Kidney epithelial cell (primary cell): ENCODE data around the gene DLG5. TPM values are rescaled to one million over a fixed set of nuclear protein-coding genes. Genes with fewer than 3 reads are reported as not detected.

Source experiments
- DNase-seq: peaks from one replicate; pipeline ENCODE4 v3.0.0-alpha.2; 2010; ENCODE audit warnings: low read depth
- H3K27me3 ChIP-seq: 2 replicates; pipeline ENCODE4 v1.6.0; 2011; ENCODE audit warnings: low read length; ENCODE audit not compliant: control insufficient read depth, insufficient read depth
- H3K36me3 ChIP-seq: 2 replicates; pipeline ENCODE4 v1.5.1; 2011; ENCODE audit warnings: low read length; ENCODE audit not compliant: control insufficient read depth, insufficient read depth
- H3K4me3 ChIP-seq: 2 replicates; pipeline ENCODE4 v1.5.1; 2011; ENCODE audit warnings: low read depth, mild to moderate bottlenecking, control low read depth, low read length
- total RNA-seq: library from RNA; depleted of rRNA; stranded (reverse); fragments of >200 nt; gene quantifications from 2 replicates; pipeline ENCODE4 v1.2.3, GENCODE V29; 2015
- TF ChIP-seq, protein P1 (sequence below): IDR thresholded peaks from 2 replicates; pipeline ENCODE4 v1.5.1; 2011; ENCODE audit warnings: mild to moderate bottlenecking, moderate library complexity, low read length, control low read depth, inconsistent platforms; ENCODE audit not compliant: insufficient read depth, poor library complexity, severe bottlenecking

DLG5 gene
- total RNA-seq, 1 donor from 2014 or later = 35.9 TPM

DNA sequence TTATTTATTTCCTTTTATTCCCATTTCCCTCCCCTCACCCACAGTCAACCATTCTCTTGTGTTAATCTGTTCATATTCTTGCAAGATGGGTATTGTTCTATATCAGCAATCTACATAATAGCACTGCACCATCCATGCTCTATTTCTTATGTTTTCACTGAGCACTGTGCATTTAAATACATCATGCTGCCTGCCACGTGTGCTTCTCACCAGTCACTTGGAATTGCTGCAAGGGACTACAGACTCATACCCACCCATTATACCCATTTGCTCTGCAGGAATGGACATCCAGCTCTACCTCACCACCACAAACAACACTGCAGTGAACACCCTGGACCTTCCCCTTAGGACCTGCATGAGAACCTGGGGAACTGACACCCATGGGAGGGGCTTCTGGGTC, 20.8 kb downstream of the DLG5 start:
- DNase-seq = no peak
- no peak overlapping the region for H3K4me3 ChIP-seq
- TF ChIP-seq, protein P1, sequence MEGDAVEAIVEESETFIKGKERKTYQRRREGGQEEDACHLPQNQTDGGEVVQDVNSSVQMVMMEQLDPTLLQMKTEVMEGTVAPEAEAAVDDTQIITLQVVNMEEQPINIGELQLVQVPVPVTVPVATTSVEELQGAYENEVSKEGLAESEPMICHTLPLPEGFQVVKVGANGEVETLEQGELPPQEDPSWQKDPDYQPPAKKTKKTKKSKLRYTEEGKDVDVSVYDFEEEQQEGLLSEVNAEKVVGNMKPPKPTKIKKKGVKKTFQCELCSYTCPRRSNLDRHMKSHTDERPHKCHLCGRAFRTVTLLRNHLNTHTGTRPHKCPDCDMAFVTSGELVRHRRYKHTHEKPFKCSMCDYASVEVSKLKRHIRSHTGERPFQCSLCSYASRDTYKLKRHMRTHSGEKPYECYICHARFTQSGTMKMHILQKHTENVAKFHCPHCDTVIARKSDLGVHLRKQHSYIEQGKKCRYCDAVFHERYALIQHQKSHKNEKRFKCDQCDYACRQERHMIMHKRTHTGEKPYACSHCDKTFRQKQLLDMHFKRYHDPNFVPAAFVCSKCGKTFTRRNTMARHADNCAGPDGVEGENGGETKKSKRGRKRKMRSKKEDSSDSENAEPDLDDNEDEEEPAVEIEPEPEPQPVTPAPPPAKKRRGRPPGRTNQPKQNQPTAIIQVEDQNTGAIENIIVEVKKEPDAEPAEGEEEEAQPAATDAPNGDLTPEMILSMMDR = no peak
- no peaks in the 10 kb centered on the region for H3K36me3 ChIP-seq
- no peaks in the 10 kb centered on the region for H3K27me3 ChIP-seq

DNA sequence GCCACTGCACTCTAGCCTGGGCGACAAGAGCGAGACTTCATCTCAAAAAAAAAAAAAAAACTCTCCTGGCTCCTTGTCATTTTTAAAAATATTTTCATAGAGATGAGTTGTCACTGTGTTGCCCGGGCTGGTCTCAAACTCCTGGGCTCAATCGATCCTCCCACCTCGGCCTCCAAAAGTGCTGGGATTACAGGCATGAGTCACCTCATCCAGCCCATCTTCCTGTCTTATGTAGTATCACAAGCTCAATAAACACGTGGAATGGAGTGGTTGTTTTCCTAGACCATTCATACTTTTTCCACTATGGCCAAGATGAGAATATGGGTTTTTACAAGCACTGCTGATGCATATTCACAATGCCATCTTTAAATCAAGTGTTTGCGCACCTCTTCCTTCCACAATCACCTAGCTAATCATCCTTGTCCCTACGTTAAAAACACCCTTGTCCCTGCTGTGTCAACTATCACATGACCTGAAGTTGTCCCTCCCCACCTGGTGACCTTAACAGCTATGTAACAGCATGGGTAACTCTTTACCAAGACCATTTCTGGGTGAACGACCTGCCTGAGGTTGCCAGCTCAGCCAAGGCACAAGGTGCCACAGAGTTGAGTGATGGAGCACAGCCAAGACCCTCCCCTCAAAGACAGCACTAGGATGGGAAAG, 21.3 kb downstream of the DLG5 start:
- DNase-seq = no peak
- TF ChIP-seq, protein P1 = no peak
- no peaks in the 10 kb centered on the region for H3K27me3 ChIP-seq
- no peak overlapping the region for H3K4me3 ChIP-seq
- H3K36me3 ChIP-seq = no peaks in the 10 kb centered on the region

DNA sequence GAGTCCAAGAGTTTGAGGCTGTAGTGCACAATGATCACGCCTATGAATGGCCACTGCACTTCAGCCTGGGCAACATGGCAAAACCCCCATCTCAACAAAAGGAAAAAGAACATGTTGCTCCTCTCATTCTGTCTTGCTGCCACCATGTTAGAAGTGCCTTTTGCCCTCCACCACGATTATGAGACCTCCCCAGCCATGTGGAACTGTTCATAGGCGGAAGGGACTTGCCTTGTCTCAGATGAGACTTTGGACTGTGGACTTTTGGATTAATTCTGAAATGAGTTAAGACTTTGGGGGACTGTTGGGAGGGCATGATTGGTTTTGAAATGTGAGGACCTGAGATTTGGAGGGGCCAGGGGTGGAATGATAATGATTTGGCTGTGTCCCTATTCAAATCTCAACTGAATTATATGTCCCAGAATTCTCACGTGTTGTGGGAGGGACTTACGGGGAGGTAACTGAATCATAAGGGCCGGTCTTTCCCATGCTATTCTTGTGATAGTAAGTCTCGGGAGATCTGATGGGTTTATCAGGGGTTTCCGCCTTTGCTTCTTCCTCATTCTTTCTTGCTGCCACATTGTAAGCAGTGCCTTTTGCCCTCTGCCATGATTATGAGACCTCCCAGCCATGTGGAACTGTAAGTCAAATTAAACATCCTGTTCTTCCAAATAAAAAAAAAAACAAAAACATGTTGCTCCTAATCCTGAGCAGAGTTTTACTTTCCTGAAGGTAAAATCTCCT, 22.3 kb downstream of the DLG5 start:
- no peak for DNase-seq
- Histone ChIP-seq H3K27me3 (no peaks in the 10 kb centered on the region), H3K36me3 (no peaks in the 10 kb centered on the region), H3K4me3 (no peak overlapping the region)
- TF ChIP-seq, protein P1 = no peak

- TF ChIP-seq, protein P1 = no peak
- Histone ChIP-seq H3K4me3 (no peak overlapping the region), H3K27me3 (no peaks in the 10 kb centered on the region), H3K36me3 (no peaks in the 10 kb centered on the region)
- no peak for DNase-seq
These were observed 24.4 kb downstream of the DLG5 start for GRCh38 chr10:77902159-77902558.

DNA sequence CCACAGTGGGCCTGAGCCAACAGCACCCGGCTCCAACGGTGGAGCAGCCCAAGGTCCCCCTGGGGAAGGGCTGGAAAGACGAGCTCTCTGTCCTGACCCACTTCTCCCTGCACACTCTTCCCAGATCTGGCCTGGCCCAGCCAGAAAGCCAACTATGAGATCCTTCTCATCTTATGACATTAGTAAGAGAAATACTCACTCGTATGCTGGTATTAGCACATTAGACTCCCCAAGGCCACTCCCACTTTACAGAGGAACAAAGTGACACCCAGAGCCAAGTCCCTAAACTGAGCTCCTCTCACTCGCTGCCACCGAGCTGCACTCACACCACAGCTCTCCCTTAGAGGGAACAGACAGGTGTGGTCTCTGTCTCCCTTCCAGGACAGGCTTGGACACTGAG, 24.8 kb downstream of the DLG5 start:
- Histone ChIP-seq H3K4me3 (no peak overlapping the region), H3K27me3 (no peaks in the 10 kb centered on the region), H3K36me3 (no peaks in the 10 kb centered on the region)
- no peak for DNase-seq
- TF ChIP-seq, protein P1 = no peak

GRCh38 chr10:77899690-77900089, 26.9 kb downstream of the DLG5 start:
- DNase-seq = no peak
- TF ChIP-seq, protein P1 = no peak
- H3K27me3 ChIP-seq = no peaks in the 10 kb centered on the region

More at GRCh38 chr10:77899690-77900089, 26.9 kb downstream of the DLG5 start:
- no peaks in the 10 kb centered on the region for H3K36me3 ChIP-seq
- no peak overlapping the region for H3K4me3 ChIP-seq
